Naive B cell (primary cell): ENCODE results near the gene NEDD4. TPM values are rescaled to one million over a fixed set of nuclear protein-coding genes. Genes with fewer than 3 reads are reported as not detected.
"Not testable (repeated sequence)": the region's sequence is repeated elsewhere in the genome, so short reads cannot be mapped to it uniquely, and the experiment has no call there.

Experiments used
- ATAC-seq, 2 donors: fragments of 150-1000 bp; cut with Tn5 transposase; 2 replicates each; pipeline ENCODE4 v1.10.0; 2021; ENCODE audit warnings: low read depth in 2 of 2, mild to moderate bottlenecking in 2 of 2, moderate library complexity in 2 of 2
- DNase-seq: peaks from one replicate; pipeline ENCODE4 v3.0.0; 2022
- H3K27ac Mint-ChIP-seq, 6 donors: one replicate each; pipeline ENCODE4 v1.8.0; 2020 to 2022; ENCODE audit warnings: mild to moderate bottlenecking in 6 of 6, mixed read lengths in 6 of 6, moderate library complexity in 5 of 6, inconsistent platforms in 2 of 6
- H3K27me3 Mint-ChIP-seq, 3 donors: one replicate each; pipeline ENCODE4 v1.8.0; 2021 to 2022; ENCODE audit warnings: mixed read lengths in 3 of 3, mild to moderate bottlenecking in 1 of 3
- H3K36me3 Mint-ChIP-seq, 2 donors: one replicate each; pipeline ENCODE4 v1.8.0; 2020 to 2022; ENCODE audit warnings: mixed read lengths in 2 of 2, inconsistent platforms in 1 of 2, mild to moderate bottlenecking in 1 of 2
- H3K4me1 Mint-ChIP-seq, 3 donors: one replicate each; pipeline ENCODE4 v1.8.0; 2020 to 2022; ENCODE audit warnings: mixed read lengths in 3 of 3, inconsistent platforms in 1 of 3, mild to moderate bottlenecking in 1 of 3, moderate library complexity in 1 of 3
- H3K4me3 Mint-ChIP-seq, 8 donors: one replicate each; pipeline ENCODE4 v1.8.0; 2020 to 2022; ENCODE audit warnings: mild to moderate bottlenecking in 8 of 8, mixed read lengths in 8 of 8, moderate library complexity in 8 of 8, inconsistent platforms in 2 of 8
- H3K9me3 Mint-ChIP-seq, 7 donors: one replicate each; pipeline ENCODE4 v1.8.0; 2020 to 2022; ENCODE audit warnings: mixed read lengths in 7 of 7, mild to moderate bottlenecking in 5 of 7, inconsistent platforms in 2 of 7, moderate library complexity in 1 of 7
- polyA plus RNA-seq, 6 donors: library from polyadenylated mRNA; unstranded; fragments of 300-500 nt; fragmentation: Illumina TruSeq; gene quantifications; one replicate each; pipeline ENCODE4 v1.2.3, GENCODE V29; 2021; ENCODE audit warnings: low read depth in 6 of 6

Gene NEDD4
- polyA plus RNA-seq, 6 donors from 2014 or later: 0.18 to 0.68 (median 0.25) TPM; not detected in 1

- ATAC-seq, H3K4me1 Mint-ChIP-seq, H3K4me3 Mint-ChIP-seq, H3K36me3 Mint-ChIP-seq, H3K27ac Mint-ChIP-seq, DNase-seq: not testable (repeated sequence)
- Mint-ChIP-seq H3K9me3 (peaks cover 0 to 14% (median 6%) of the 10 kb centered on the region in 7 donors), H3K27me3 (peaks cover 19 to 52% (median 33%) of the 10 kb centered on the region in 3 donors)
These were observed 29.7 kb upstream of the NEDD4 start for GRCh38 chr15:56023160-56023559.

DNA sequence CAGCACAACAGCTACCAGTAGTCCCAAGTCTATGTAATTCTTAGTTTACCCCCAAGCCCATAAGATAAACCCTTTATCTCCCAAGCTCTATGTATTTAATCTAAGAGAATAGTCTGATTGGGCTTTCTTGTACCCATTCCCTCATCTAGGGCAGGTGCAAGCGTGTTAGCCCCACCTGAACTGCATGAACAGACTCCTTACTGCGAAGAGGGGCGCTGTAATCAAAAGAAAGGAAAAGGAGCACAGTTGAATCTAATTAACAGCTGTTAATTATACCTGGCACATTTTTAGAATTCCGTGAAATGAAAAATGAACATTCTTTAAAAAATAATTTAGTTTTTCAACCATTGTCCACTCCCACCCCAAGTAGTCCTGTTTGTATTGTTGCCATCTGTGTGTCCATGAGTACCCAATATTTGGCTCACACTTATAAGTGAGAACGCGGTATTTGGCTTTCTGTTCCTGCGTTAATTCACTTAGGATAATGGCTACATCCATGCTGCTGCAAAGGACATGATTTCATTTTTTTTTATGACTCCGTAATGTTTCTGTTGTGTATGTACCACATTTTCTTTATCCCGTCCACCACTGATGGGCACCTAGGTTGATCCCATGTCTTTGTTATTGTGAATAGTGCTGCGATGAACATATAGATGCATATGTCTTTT lies 26.5 kb upstream of the NEDD4 start:
- H3K4me1 Mint-ChIP-seq: no peaks in the 10 kb centered on the region
- H3K27ac Mint-ChIP-seq: no peak overlapping the region
- H3K4me3 Mint-ChIP-seq: no peak overlapping the region
- peaks cover 19 to 53% (median 20%) of the 10 kb centered on the region in 3 donors for H3K27me3 Mint-ChIP-seq
- ATAC-seq (no peak), DNase-seq (no peak)
- peaks cover 4 to 20% (median 10%) of the 10 kb centered on the region in 7 donors for H3K9me3 Mint-ChIP-seq
- peaks cover 6% of the 10 kb centered on the region in 2 donors for H3K36me3 Mint-ChIP-seq

- Mint-ChIP-seq H3K36me3 (peaks cover 6 to 8% of the 10 kb centered on the region in 2 donors), H3K27me3 (peaks cover 19 to 51% (median 20%) of the 10 kb centered on the region in 3 donors), H3K27ac (peak overlapping the region in 1 of 6 donors; percentile 7), H3K9me3 (peaks cover 2 to 18% (median 10%) of the 10 kb centered on the region in 7 donors), H3K4me1 (no peaks in the 10 kb centered on the region), H3K4me3 (no peak overlapping the region)
- DNase-seq (no peak), ATAC-seq (no peak)
These were observed 25.8 kb upstream of the NEDD4 start for GRCh38 chr15:56019060-56019793.

GRCh38 chr15:56017920-56018319 lies 24.5 kb upstream of the NEDD4 start:
- DNase-seq: no peak
- peaks cover 6 to 11% of the 10 kb centered on the region in 2 donors for H3K36me3 Mint-ChIP-seq
- H3K9me3 Mint-ChIP-seq: peaks cover 10 to 31% (median 17%) of the 10 kb centered on the region in 7 donors
- no peak overlapping the region for H3K4me3 Mint-ChIP-seq
- H3K4me1 Mint-ChIP-seq: no peaks in the 10 kb centered on the region
- no peak overlapping the region for H3K27ac Mint-ChIP-seq
- no peak for ATAC-seq
- peaks cover 16 to 48% (median 20%) of the 10 kb centered on the region in 3 donors for H3K27me3 Mint-ChIP-seq

DNA sequence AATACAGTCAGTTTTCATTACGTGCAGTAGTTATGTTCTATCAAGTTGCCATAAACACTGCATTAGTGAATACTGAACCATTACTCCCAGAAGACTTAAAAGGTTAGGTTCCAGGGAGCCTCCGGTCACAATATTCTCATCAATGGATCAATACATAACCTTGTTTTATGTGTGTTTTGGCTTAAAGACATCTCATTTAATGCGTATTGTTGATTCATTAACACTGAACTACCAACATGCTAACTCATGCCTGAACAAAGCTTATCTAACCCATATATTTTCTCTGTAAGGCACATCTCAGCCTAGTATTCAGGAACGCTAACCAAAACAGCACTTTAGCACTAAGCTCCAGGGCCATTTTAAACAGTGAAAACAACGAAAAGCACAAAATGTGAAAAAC lies 24.1 kb upstream of the NEDD4 start:
- Mint-ChIP-seq H3K27me3 (peaks cover 12 to 44% (median 20%) of the 10 kb centered on the region in 3 donors), H3K9me3 (peaks cover 10 to 34% (median 18%) of the 10 kb centered on the region in 7 donors), H3K4me3 (no peak overlapping the region), H3K4me1 (no peaks in the 10 kb centered on the region), H3K27ac (no peak overlapping the region), H3K36me3 (peaks cover 6 to 15% of the 10 kb centered on the region in 2 donors)
- DNase-seq (no peak), ATAC-seq (no peak)

DNA sequence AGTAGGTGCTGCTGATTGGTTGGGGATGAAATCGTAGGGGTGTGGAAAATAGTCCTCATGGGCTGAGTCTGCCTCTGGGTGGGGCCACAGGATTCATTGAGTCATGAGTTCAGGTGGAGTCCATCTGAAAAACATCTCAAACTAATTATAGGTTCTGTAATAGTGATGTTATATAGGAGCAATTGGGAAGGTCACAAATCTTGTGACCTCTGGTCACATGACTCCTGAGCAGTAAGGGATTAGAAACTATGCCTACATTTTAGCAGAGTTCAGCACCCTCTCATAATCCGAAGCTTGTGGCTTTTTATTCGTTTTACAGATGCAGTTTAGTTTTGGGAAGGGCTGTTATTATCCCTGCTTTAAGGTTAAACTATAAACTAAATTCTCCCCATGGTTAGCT lies 22.9 kb upstream of the NEDD4 start:
- H3K27ac Mint-ChIP-seq: no peak overlapping the region
- H3K27me3 Mint-ChIP-seq: peaks cover 0 to 38% (median 20%) of the 10 kb centered on the region in 3 donors
- ATAC-seq (no peak), DNase-seq (no peak)
- H3K36me3 Mint-ChIP-seq: peaks cover 9 to 15% of the 10 kb centered on the region in 2 donors
- no peaks in the 10 kb centered on the region for H3K4me1 Mint-ChIP-seq
- peaks cover 9 to 34% (median 18%) of the 10 kb centered on the region in 7 donors for H3K9me3 Mint-ChIP-seq
- no peak overlapping the region for H3K4me3 Mint-ChIP-seq

DNA sequence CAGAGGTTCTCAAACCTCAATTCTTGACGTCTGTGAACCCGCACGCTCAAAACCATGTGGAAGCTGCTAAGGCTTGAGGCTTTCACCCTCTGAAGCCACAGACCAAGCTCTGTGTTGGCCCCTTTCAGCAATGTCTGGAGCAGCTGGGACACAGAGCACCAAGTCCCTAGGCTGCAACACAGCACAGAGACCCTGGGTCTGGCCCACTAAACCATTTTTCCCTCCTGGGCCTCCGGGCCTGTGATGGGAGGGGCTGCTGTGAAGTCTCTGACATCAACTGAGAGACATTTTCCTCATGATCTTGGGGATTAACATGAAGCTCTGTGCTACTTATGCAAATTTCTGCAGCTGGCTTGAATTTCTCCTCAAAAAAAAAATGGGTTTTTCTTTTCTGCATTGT lies 21.3 kb upstream of the NEDD4 start:
- no peaks in the 10 kb centered on the region for H3K4me1 Mint-ChIP-seq
- DNase-seq: no peak
- ATAC-seq: no peak
- peaks cover 9 to 34% (median 18%) of the 10 kb centered on the region in 7 donors for H3K9me3 Mint-ChIP-seq
- H3K36me3 Mint-ChIP-seq: peaks cover 9 to 15% of the 10 kb centered on the region in 2 donors
- no peak overlapping the region for H3K27ac Mint-ChIP-seq
- no peak overlapping the region for H3K4me3 Mint-ChIP-seq
- peaks cover 2 to 33% (median 18%) of the 10 kb centered on the region in 3 donors for H3K27me3 Mint-ChIP-seq

GRCh38 chr15:56007053-56007452 lies 13.6 kb upstream of the NEDD4 start:
- H3K36me3 Mint-ChIP-seq, H3K4me1 Mint-ChIP-seq, H3K9me3 Mint-ChIP-seq, DNase-seq, H3K27ac Mint-ChIP-seq: not testable (repeated sequence)
- H3K27me3 Mint-ChIP-seq: peaks cover 30 to 38% (median 34%) of the 10 kb centered on the region in 3 donors
- peak overlapping the region in 2 of 8 donors; percentile 20 to 55 for H3K4me3 Mint-ChIP-seq
- ATAC-seq: peak in 1 of 2 donors; percentile 44

- not testable (repeated sequence) for H3K4me1 Mint-ChIP-seq, H3K4me3 Mint-ChIP-seq, DNase-seq, H3K36me3 Mint-ChIP-seq, H3K27ac Mint-ChIP-seq, ATAC-seq, H3K9me3 Mint-ChIP-seq
- H3K27me3 Mint-ChIP-seq: peaks cover 31 to 34% (median 32%) of the 10 kb centered on the region in 3 donors
These were observed 13.0 kb upstream of the NEDD4 start for GRCh38 chr15:56006371-56006770.

GRCh38 chr15:56004281-56004680 lies 10.9 kb upstream of the NEDD4 start:
- H3K27me3 Mint-ChIP-seq: peaks cover 35 to 39% (median 38%) of the 10 kb centered on the region in 3 donors
- not testable (repeated sequence) for H3K4me3 Mint-ChIP-seq, H3K27ac Mint-ChIP-seq, ATAC-seq, H3K36me3 Mint-ChIP-seq, H3K9me3 Mint-ChIP-seq, DNase-seq, H3K4me1 Mint-ChIP-seq

DNA sequence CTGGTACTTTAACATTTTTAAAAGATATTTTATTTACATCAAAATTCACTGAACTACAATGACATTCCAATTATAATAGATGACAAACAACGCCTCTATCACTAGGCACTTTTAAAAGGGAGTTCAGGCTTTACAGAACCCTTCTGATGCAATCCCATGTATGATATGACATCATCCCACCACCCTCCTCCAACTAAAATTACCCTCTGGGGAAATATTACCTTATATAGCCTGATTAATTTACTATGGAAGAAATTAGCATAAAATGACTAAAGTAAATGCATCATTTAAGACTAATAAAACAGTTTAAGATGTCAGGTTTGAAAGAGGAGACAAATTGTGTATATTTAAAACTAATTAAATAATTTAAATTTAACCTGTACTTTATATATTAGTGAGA lies 10.4 kb upstream of the NEDD4 start:
- H3K4me3 Mint-ChIP-seq, H3K36me3 Mint-ChIP-seq, DNase-seq, H3K27ac Mint-ChIP-seq, H3K9me3 Mint-ChIP-seq, H3K4me1 Mint-ChIP-seq, ATAC-seq: not testable (repeated sequence)
- H3K27me3 Mint-ChIP-seq: peaks cover 33 to 39% (median 38%) of the 10 kb centered on the region in 3 donors

DNA sequence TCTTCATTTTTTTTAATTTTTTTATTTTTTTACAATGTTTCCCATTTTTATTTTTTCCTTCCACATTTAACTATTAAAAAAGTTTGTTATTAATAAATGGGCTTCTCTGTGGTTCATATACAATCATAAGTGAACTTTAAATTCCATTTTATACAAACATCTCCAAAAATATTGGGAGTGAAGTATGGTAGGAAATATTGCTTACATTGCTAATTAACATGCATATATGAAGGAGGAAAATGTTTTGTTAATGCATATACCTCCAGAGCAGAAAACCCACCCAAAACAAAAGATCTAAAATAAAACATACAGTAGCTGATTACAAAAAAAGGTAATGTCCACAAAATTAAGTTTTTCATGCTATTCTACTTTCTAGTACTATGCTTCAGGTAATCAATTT lies 9.9 kb upstream of the NEDD4 start:
- not testable (repeated sequence) for H3K27ac Mint-ChIP-seq, ATAC-seq, H3K4me3 Mint-ChIP-seq, H3K9me3 Mint-ChIP-seq, H3K36me3 Mint-ChIP-seq, H3K4me1 Mint-ChIP-seq, DNase-seq
- peaks cover 29 to 39% (median 38%) of the 10 kb centered on the region in 3 donors for H3K27me3 Mint-ChIP-seq

DNA sequence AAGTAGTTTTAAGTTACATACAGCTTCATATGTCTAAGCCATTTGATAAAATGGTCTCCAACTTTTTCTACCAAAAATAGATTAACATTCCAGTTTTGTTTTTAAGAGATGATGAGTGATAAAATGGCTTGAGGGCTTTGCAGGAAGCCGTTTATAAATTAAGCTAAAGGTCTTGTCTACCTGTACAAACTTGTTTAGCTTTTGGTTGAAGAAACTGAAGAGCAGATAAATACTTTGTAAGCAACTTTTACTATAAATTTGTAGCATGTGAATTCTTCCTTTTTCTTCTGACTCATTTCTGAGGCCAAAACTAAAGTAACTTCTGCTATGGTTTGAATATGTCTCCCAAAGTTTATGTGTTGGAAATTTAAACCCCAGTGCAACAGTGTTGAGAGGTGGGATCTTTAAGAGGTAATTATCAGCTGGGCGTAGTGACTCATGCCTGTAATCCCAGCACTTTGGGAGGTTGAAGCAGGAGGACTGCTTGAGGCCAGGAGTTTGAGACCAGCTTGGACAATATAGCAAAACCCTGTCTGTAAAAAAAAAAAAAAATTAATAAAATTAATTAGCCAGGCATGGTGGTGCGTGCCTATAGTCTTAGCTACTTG lies 8.2 kb upstream of the NEDD4 start:
- peaks cover 0 to 4% (median 0%) of the 10 kb centered on the region in 3 donors for H3K4me1 Mint-ChIP-seq
- H3K27me3 Mint-ChIP-seq: peaks cover 32 to 36% (median 33%) of the 10 kb centered on the region in 3 donors
- no peak overlapping the region for H3K27ac Mint-ChIP-seq
- ATAC-seq (no peak), DNase-seq (no peak)
- no peaks in the 10 kb centered on the region for H3K9me3 Mint-ChIP-seq
- H3K36me3 Mint-ChIP-seq: peaks cover 0 to 8% of the 10 kb centered on the region in 2 donors
- no peak overlapping the region for H3K4me3 Mint-ChIP-seq
